ENCODE measurements around the gene COL18A1. TPM values are rescaled to one million over a fixed set of nuclear protein-coding genes. Genes with fewer than 3 reads are reported as not detected.

The COL18A1 gene
- total RNA-seq, 1 donor from 2014 or later = 302 TPM

DNA sequence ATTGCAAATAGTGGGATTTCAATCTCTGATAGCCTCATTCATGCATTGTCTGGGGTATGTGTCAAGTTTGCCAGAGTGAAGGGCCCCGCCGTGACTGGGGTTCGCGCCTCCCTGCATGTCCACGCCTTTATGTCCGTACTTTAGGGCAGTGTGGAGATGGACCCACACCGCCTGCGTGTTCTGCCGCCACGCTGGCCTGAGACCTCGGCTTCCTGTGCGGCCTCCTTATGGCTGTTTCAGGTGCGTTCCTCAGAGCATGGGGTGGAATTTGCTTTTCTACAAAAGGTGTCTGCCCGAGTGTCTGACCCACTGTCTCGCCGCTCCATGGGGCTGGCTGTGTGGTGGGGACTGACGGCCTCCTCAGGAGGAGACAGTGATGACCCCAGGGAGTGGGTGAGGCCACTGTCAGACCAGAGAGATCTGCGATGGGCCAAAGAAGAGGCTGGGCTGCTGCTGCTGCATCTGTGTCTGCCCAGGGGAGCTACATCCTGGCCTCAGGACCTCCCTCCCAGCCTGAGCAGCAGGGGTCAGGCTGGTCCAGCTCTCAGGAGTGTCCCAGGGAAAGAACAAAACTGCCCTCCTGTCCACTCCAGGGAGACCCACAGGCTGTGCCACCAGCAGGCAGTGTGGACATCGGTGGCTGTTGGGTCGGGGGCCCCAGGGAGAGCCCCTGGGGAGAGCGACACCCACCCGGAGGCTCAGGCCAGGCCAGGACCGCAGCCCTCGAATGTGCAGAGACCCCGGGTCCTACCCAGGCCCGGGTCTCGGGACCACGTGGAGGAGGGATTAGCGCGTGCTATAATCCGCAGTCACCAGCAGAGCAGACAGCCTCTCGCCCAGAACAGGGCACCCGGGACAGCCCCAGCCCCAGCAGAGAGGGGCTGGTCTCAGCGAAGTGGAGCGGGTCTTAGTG lies 147.1 kb downstream of the COL18A1 start:
- no peak overlapping the region for H3K27ac Mint-ChIP-seq
- peaks cover 36% of the 10 kb centered on the region for H3K4me1 Mint-ChIP-seq
- TF ChIP-seq, protein P1, sequence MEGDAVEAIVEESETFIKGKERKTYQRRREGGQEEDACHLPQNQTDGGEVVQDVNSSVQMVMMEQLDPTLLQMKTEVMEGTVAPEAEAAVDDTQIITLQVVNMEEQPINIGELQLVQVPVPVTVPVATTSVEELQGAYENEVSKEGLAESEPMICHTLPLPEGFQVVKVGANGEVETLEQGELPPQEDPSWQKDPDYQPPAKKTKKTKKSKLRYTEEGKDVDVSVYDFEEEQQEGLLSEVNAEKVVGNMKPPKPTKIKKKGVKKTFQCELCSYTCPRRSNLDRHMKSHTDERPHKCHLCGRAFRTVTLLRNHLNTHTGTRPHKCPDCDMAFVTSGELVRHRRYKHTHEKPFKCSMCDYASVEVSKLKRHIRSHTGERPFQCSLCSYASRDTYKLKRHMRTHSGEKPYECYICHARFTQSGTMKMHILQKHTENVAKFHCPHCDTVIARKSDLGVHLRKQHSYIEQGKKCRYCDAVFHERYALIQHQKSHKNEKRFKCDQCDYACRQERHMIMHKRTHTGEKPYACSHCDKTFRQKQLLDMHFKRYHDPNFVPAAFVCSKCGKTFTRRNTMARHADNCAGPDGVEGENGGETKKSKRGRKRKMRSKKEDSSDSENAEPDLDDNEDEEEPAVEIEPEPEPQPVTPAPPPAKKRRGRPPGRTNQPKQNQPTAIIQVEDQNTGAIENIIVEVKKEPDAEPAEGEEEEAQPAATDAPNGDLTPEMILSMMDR (IDR thresholded peaks at IDR 0.05; ENCODE audit: unreplicated experiment) = no peak
- H3K36me3 Mint-ChIP-seq = no peaks in the 10 kb centered on the region
- H3K27me3 Mint-ChIP-seq (ENCODE audit: low read depth) = no peaks in the 10 kb centered on the region
- H3K9me3 Mint-ChIP-seq = no peaks in the 10 kb centered on the region
- H3K4me3 Mint-ChIP-seq = peak overlapping the region; percentile 22
- DNase-seq (ENCODE audit: low spot score in 2 of 2, unreplicated experiment in 2 of 2) = peak in 1 of 2 experiments; percentile 16

DNA sequence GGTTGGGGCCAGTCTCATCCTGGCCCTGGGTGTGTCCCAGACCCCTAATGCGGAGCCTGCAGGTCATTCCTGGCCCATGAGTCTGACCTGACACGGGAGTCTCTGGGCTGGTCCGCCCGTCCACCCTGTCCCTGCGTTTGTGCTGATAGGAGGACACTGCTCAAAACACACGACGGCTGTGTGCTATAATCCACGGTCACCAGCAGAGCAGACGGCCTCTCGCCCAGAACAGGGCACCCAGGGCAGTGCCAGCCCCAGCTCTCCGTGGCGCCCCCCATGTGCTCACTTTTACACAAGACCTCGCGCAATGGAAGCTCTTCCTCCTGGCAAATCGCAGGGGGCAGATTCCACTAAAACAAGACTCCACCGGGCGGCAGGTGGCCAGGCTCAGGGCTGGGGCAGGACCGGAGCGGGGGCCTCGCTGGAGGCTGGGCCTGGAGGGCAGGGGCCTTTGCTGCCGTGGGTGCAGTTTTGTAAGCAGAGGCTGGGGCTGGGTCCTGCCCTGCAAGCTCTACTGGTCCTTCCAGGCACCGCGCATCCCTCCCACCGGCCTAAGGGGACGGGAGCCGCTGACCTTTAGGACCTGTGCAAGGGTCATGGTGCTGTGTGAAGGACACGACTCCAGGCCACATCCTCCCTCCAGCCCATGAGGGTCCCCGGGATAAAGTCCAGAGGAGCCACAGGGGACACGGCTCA lies 147.9 kb downstream of the COL18A1 start:
- Mint-ChIP-seq H3K4me1 (peaks cover 28% of the 10 kb centered on the region), H3K27ac (no peak overlapping the region), H3K27me3 (ENCODE audit: low read depth) (no peaks in the 10 kb centered on the region), H3K36me3 (no peaks in the 10 kb centered on the region), H3K9me3 (no peaks in the 10 kb centered on the region), H3K4me3 (no peak overlapping the region)
- TF ChIP-seq, protein P1 (IDR thresholded peaks at IDR 0.05; ENCODE audit: unreplicated experiment) = no peak
- DNase-seq (ENCODE audit: low spot score in 2 of 2, unreplicated experiment in 2 of 2) = peak in 1 of 2 experiments; percentile 13

DNA sequence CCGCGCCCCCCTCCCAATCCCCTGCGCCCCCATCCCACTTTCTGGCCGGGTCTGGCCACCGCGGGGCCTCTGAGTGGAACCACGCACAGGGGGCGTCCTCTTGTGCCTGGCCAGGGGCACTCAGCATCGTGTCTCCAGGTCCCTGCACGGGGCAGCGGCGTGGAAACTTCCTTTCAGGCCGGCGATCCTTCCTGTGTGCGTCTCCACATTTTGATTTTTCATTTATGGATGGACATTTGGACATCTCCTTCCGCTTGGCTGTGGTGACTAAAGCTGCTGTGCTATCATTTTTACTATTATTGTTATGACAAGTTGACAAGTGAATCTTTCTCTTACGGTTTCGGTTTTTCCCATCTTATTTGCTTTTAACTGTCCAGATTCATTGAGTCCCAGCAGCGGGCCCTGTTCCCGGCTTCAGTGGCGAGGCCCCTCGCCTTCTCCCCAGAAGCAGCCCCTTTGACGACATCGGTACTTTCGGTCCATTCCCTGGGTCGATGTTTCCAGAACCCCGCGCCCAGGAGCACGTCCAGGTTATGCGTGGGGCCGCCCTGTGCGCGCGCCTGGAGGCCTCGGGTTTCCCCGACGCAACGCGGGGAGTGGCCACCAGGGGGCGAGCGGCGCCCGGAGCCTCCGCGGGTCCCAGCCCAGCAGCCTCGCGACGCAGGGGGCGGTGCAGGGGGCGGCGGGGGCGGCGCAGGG lies 149.7 kb downstream of the COL18A1 start:
- no peaks in the 10 kb centered on the region for H3K36me3 Mint-ChIP-seq
- H3K4me3 Mint-ChIP-seq = peak overlapping the region; percentile 80
- TF ChIP-seq, protein P1 (IDR thresholded peaks at IDR 0.05; ENCODE audit: unreplicated experiment) = peak; percentile 90
- H3K4me1 Mint-ChIP-seq = peaks cover 19% of the 10 kb centered on the region
- peak overlapping the region; percentile 90 for H3K27ac Mint-ChIP-seq
- no peaks in the 10 kb centered on the region for H3K9me3 Mint-ChIP-seq
- no peaks in the 10 kb centered on the region for H3K27me3 Mint-ChIP-seq (ENCODE audit: low read depth)
- peak; percentile 83 to 98 for DNase-seq (ENCODE audit: low spot score in 2 of 2, unreplicated experiment in 2 of 2)

DNA sequence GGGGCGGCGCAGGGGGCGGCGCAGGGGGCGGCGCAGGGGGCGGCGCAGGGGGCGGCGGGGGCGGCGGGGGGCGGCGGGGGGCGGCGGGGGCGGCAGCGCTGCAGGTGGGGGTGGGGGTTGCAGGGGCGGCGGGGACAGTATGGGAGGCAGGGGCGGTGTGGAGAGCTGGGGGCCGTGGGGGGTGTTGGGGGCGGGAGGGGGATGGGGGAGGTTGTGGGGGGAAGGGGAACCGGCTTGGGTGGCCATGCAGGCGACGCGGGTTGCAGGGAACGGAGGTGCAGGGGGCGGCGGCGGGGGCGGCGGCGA lies 150.2 kb downstream of the COL18A1 start:
- no peak for DNase-seq (ENCODE audit: low spot score in 2 of 2, unreplicated experiment in 2 of 2)
- TF ChIP-seq, protein P1 (IDR thresholded peaks at IDR 0.05; ENCODE audit: unreplicated experiment) = no peak
- Mint-ChIP-seq H3K27ac (no peak overlapping the region), H3K27me3 (ENCODE audit: low read depth) (no peaks in the 10 kb centered on the region), H3K36me3 (no peaks in the 10 kb centered on the region), H3K9me3 (no peaks in the 10 kb centered on the region), H3K4me1 (peaks cover 18% of the 10 kb centered on the region), H3K4me3 (no peak overlapping the region)

DNA sequence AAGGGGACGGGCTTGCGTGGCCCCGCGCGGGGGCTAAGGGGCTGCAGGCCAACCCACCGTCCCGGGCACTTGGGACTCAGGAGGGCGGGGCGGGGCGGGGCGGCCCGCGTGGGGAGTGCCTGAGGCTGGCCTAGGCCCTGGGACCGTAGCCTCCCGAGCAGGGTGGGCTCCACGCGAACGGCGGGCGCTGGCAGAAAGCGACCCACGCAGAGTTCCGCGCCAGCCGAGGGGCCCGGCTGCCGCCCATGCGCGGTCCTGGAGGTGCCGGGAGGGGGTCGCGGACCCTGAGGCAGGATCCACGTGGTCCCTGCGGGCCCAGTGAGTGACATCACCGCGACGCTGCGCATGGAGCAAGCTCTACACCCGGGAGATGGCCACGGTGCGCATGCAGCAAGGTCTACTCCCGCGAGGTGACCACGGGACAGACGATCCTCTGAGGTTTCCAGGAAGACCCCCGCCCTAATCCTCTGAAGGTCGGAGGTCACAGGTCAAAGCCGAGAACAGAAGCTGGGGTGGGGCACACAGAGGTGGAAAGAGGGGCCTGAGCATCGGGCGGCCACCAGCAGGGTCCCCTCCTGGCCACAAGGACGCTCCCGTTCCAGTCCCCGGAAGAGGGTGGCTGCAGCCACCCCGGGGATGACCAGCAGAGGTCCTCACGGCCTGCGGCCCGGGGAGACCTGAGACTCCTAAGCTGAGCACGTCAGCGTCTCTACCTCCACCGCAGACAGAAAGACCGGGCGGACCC lies 150.8 kb downstream of the COL18A1 start:
- Mint-ChIP-seq H3K27me3 (ENCODE audit: low read depth) (no peaks in the 10 kb centered on the region), H3K4me3 (peak overlapping the region; percentile 62), H3K27ac (peak overlapping the region; percentile 82), H3K4me1 (peaks cover 13% of the 10 kb centered on the region), H3K9me3 (no peaks in the 10 kb centered on the region), H3K36me3 (no peaks in the 10 kb centered on the region)
- DNase-seq (ENCODE audit: low spot score in 2 of 2, unreplicated experiment in 2 of 2) = peak; percentile 53 to 73
- TF ChIP-seq, protein P1 (IDR thresholded peaks at IDR 0.05; ENCODE audit: unreplicated experiment) = peak; percentile 68

All from mesothelial cell of epicardium (in vitro differentiated cells).